ENCODE measurements around the gene BCO2.
"Not testable (repeated sequence)": the region's sequence is repeated elsewhere in the genome, so short reads cannot be mapped to it uniquely, and the experiment has no call there.

Gene BCO2

DNA sequence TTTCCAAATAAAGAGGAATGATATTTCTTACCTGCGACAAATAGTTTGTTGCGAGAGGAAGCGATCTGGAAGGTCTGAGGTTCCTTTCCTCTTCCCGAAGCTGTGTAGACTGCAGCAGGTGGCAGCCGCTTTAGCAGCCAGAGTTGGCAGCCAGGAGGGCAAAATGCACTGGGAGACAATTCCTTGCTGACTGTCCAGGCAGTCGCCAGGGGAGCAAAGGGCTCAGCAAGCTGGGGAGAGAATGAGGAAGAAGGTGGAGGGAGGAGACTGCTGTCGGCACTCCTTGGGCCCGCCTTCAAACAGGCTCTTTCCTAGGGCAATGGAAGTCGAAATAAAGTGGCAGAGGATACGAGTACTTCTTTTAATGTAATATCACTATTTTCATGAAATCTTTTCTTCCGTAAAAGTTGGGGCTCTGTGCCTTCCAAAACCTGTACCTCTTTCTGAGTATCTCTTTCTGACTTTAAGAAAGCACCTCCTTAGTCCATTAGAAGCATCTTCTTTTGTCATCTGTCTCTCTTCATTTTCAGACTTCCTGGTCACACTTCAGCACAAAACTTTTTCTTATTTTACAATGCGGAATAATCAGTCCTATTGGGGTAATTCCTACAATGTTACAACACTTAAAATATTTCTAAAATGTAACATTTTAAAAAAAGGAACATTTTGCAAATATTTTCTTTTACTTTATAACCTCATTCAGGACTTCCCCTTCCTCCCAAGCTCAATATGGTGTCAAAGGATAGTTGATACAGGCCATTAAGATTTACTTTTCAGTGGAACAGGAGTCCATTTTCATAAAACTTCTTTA lies 11.2 kb upstream of the BCO2 start, which contains the start of gene IL18:
Gene IL18, minus strand, starts transcription at position 220 of the 811 bp plus-strand sequence. CDS start 9,041 bp downstream, outside the sequence.
- in situ Hi-C loops (cut with HindIII; ENCODE audit: low pct_ligation_motif_present, low pct_unique_long_range_greater_than_20kb, low sequenced_read_pairs), result no loop called here
- DNase-seq, result peak; percentile 89

GRCh38 chr11:112165049-112165448 lies 10.3 kb upstream of the BCO2 start:
- in situ Hi-C loops (cut with HindIII; ENCODE audit: low pct_ligation_motif_present, low pct_unique_long_range_greater_than_20kb, low sequenced_read_pairs), result no loop called here
- no peak for DNase-seq

DNA sequence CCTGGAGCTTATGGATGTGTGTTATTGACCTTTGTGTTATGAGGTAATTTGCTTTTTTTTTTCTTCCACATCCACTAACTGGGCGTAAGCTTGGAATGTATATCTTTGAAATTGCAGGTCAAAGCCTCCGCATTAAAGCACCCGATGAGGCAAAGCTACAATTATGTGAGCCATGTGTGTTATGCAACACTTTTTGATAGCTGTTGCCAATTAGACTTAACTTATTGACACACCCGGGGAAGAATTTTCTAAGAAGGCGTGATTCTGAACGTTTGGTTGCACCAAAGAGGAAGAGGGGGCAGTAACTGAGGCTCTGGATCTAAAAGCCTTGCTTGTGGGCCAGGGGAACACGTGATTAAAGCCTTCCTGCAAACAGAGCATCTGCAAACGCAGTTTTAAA lies 8.8 kb upstream of the BCO2 start:
- no peak for DNase-seq
- in situ Hi-C loops (cut with HindIII; ENCODE audit: low pct_ligation_motif_present, low pct_unique_long_range_greater_than_20kb, low sequenced_read_pairs), result no loop called here

- no peak for DNase-seq
- in situ Hi-C loops (cut with HindIII; ENCODE audit: low pct_ligation_motif_present, low pct_unique_long_range_greater_than_20kb, low sequenced_read_pairs), result no loop called here
Measured at GRCh38 chr11:112167145-112167544, 8.2 kb upstream of the BCO2 start, which contains the start of gene TEX12. TEX12 (plus strand) TSS chr11:112167372; CDS start chr11:112169269, 1,897 bp downstream.

DNA sequence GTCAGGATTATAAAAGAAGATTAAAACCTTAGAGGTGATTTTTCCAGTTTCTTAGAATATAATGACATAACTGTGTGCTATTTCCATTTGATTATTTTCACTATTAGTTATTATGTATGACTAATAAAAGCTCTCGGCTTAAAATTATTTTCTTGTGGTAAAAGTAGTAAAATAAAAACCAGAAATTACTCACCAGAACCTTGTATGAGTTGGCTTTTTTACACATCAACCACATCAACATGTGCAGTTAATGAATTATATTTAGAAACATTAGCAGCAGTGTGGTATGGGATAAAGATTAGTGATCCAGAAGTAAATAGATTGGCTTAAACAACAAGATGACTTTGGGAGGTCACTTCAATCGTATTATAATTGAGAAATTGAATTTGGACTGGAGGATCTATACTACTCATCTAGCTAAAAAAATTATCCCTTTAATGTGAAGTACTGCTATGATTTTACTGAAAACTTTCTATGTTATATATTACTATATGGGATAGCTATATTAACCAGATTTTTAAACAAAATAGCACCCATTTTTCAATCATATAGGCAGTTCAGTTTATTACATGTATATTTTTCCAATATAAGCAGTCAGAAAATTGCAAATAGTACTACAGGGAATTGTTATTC lies 2.8 kb upstream of the BCO2 start:
- no peak for DNase-seq
- in situ Hi-C loops (cut with HindIII; ENCODE audit: low pct_ligation_motif_present, low pct_unique_long_range_greater_than_20kb, low sequenced_read_pairs), result no loop called here

GRCh38 chr11:112173152-112173551 lies 2.2 kb upstream of the BCO2 start:
- DNase-seq, result no peak
- in situ Hi-C loops (cut with HindIII; ENCODE audit: low pct_ligation_motif_present, low pct_unique_long_range_greater_than_20kb, low sequenced_read_pairs), result no loop called here

GRCh38 chr11:112175599-112175952 lies 264 bp downstream of the BCO2 start:
- in situ Hi-C loops (cut with HindIII; ENCODE audit: low pct_ligation_motif_present, low pct_unique_long_range_greater_than_20kb, low sequenced_read_pairs), result no loop called here
- no peak for DNase-seq

GRCh38 chr11:112176077-112176476 lies 765 bp downstream of the BCO2 start:
- in situ Hi-C loops (cut with HindIII; ENCODE audit: low pct_ligation_motif_present, low pct_unique_long_range_greater_than_20kb, low sequenced_read_pairs), result no loop called here
- DNase-seq, result no peak

DNA sequence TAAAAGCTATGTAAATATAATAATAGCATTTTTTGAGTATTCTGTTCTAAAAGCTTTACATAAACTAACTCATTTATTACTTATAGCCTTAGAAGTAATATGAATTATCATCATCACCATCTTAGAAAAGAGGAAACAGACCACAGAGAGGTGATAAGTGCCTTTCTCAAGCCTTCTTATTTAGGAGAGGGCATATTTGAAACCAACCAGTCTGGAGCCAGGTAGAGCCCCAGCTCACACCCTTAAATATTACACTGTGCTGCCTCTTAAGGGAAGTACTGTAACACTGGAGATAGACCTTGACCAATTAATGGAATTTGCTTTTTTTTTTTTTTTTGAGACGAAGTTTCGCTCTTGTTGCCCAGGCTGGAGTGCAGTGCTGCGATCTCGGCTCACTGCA lies 2.3 kb downstream of the BCO2 start:
- in situ Hi-C loops (cut with HindIII; ENCODE audit: low pct_ligation_motif_present, low pct_unique_long_range_greater_than_20kb, low sequenced_read_pairs), result no loop called here
- DNase-seq, result no peak

DNA sequence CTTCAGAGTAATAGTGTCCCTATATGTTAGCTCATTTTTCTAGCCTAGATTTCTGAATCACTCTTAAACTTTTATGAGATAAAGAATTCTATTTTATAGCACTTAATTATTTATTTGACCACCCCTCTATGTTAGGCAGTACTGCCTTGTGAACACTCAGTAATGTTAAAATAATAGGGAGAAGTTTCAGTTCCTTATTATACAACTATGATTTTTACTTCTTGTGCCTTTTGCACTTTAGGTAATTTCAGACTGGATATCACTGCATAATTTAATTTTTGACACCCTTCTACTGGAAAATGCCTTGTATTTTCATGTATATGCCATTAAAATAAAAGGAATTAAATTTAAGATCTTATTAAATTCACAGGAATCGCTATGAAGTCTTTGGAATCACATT lies 3.1 kb downstream of the BCO2 start:
- in situ Hi-C loops (cut with HindIII; ENCODE audit: low pct_ligation_motif_present, low pct_unique_long_range_greater_than_20kb, low sequenced_read_pairs), result no loop called here
- DNase-seq, result no peak

GRCh38 chr11:112178936-112179335 lies 3.6 kb downstream of the BCO2 start:
- no peak for DNase-seq
- in situ Hi-C loops (cut with HindIII; ENCODE audit: low pct_ligation_motif_present, low pct_unique_long_range_greater_than_20kb, low sequenced_read_pairs), result no loop called here

GRCh38 chr11:112179601-112180000 lies 4.3 kb downstream of the BCO2 start:
- in situ Hi-C loops (cut with HindIII; ENCODE audit: low pct_ligation_motif_present, low pct_unique_long_range_greater_than_20kb, low sequenced_read_pairs), result no loop called here
- no peak for DNase-seq

GRCh38 chr11:112182867-112183266 lies 7.6 kb downstream of the BCO2 start:
- DNase-seq, result no peak
- in situ Hi-C loops (cut with HindIII; ENCODE audit: low pct_ligation_motif_present, low pct_unique_long_range_greater_than_20kb, low sequenced_read_pairs), result no loop called here

DNA sequence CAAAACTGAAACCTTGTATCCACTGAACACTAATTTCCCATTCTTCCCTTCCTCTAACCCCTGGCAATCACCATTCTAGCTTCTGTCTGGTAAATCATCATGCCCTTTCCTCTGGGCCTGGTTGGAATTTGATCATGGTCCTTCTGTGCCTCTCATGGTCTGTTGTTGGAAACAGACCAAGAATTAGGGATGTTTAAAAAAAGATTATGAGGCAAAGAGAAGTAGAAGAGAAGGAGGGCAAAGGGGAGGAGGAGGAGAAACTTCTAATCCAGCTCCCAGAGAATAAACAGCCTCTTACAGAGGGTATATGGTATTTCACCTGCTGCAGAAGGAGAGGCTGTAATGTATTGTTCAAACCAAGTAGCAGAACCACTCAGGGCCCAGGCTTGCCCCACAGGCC lies 10.6 kb downstream of the BCO2 start:
- in situ Hi-C loops (cut with HindIII; ENCODE audit: low pct_ligation_motif_present, low pct_unique_long_range_greater_than_20kb, low sequenced_read_pairs), result no loop called here
- DNase-seq, result no peak

DNA sequence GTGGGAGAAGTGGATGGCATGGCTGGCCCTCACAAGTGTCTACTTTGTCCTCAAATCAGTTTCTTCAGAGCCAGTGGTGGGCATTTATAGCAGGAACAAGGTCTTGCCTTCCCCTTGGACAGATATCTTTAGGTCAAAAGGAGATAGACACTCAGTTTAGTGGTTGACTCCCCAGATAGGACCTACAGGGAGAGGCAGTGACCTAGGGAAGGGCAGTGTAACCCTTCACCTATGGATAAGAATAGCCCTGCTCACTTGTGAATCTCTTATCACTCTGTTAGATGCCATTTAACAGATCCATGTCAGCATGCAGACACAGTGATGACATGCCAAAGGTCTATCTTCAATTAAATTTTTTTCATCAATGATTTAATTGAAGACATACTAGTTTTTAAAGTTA lies 11.0 kb downstream of the BCO2 start:
- in situ Hi-C loops (cut with HindIII; ENCODE audit: low pct_ligation_motif_present, low pct_unique_long_range_greater_than_20kb, low sequenced_read_pairs), result no loop called here
- DNase-seq, result no peak

DNA sequence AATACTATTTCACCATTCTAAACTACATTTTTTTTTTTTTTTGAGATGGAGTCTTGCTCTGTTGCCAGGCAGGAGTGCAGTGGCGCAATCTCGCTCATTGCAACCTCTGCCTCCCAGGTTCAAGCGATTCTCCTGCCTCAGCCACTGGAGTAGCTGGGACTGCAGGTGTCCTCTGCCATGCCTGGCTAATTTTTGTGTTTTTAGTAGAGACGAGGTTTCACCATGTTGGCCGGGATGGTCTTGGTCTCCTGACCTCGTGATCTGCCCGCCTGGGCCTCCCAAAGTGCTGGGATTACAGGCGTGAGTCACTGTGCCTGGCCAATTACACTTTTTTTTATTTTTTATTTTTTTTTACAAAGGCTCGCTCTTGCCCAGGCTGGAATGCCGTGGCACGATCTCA lies 19.8 kb downstream of the BCO2 start:
- DNase-seq, result peak; percentile 57
- in situ Hi-C loops (cut with HindIII; ENCODE audit: low pct_ligation_motif_present, low pct_unique_long_range_greater_than_20kb, low sequenced_read_pairs), result not testable (repeated sequence)

GRCh38 chr11:112195951-112196351 lies 20.6 kb downstream of the BCO2 start:
- in situ Hi-C loops (cut with HindIII; ENCODE audit: low pct_ligation_motif_present, low pct_unique_long_range_greater_than_20kb, low sequenced_read_pairs), result no loop called here
- peak; percentile 48 for DNase-seq

DNA sequence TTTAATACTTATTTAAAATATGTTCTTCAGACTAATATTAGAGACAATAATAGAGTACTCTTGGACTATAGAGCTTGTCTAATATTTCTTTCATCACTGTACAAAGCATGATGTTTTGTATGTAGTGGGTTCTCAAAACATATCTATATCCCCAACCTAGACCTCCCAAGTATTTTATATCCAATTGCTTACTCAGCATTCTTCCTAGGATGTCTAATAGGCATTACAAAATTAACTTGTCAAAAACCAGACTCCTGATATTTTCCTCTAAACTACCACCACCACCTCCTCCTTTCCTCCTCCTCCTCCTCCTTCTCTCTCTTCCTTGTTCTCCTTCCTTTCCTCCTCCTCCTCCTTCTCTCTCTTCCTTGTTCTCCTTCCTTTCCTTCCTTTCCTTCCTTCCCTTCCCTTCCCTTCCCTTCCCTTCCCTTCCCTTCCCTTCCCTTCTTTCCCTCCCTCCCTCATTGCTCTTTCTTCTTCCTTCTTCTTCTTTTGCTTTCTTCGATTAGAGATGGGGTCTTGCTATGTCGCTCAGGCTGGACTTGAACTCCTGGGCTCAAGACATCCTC lies 21.3 kb downstream of the BCO2 start:
- in situ Hi-C loops (cut with HindIII; ENCODE audit: low pct_ligation_motif_present, low pct_unique_long_range_greater_than_20kb, low sequenced_read_pairs), result no loop called here
- no peak for DNase-seq

- in situ Hi-C loops (cut with HindIII; ENCODE audit: low pct_ligation_motif_present, low pct_unique_long_range_greater_than_20kb, low sequenced_read_pairs); DNase-seq: not testable (repeated sequence)
Measured at GRCh38 chr11:112199101-112199500, 23.8 kb downstream of the BCO2 start.

- DNase-seq, result no peak
- in situ Hi-C loops (cut with HindIII; ENCODE audit: low pct_ligation_motif_present, low pct_unique_long_range_greater_than_20kb, low sequenced_read_pairs), result no loop called here
Measured at GRCh38 chr11:112200252-112200651, 24.9 kb downstream of the BCO2 start.
